ENCODE data around the gene OIP5. TPM values are rescaled to one million over a fixed set of nuclear protein-coding genes. Genes with fewer than 3 reads are reported as not detected.
A peak's percentile ranks its signal among the peaks of the same experiment; 100 is the strongest.

OIP5 gene
- total RNA-seq, 1 experiment from 2014 or later: 36.1 TPM

DNA sequence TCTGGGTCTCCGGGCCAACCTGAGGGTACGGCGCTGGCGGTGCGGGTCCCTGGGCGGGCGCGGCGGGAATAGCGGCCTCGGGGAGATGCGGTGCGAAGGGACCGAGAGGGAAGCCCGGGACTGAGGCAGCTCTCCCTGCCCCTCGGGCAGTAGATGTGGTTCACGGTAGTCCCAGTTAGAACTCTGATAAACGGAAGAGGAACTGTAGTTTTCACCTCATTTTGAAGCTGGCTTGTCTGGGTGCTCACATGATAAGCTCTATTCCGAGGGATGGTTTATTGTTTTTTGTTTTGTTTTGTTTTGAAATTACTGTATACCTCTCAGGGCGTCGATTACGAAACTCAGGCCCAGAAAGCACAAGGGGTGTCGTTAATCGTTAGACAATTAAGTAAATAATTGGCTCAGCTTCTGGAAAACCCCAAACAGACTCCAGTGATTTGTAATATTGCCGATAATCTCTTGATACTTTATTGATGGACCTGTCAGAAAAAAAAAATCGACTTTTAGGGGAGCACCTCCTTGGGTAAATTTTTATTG is 703 bp upstream of the OIP5 start:
- no peak for TF ChIP-seq EZH2 (IDR thresholded peaks at IDR 0.05; ENCODE audit: borderline replicate concordance, low read depth, low read length, poor library complexity, severe bottlenecking)
- TF ChIP-seq, protein P1, sequence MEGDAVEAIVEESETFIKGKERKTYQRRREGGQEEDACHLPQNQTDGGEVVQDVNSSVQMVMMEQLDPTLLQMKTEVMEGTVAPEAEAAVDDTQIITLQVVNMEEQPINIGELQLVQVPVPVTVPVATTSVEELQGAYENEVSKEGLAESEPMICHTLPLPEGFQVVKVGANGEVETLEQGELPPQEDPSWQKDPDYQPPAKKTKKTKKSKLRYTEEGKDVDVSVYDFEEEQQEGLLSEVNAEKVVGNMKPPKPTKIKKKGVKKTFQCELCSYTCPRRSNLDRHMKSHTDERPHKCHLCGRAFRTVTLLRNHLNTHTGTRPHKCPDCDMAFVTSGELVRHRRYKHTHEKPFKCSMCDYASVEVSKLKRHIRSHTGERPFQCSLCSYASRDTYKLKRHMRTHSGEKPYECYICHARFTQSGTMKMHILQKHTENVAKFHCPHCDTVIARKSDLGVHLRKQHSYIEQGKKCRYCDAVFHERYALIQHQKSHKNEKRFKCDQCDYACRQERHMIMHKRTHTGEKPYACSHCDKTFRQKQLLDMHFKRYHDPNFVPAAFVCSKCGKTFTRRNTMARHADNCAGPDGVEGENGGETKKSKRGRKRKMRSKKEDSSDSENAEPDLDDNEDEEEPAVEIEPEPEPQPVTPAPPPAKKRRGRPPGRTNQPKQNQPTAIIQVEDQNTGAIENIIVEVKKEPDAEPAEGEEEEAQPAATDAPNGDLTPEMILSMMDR (conservative IDR thresholded peaks at IDR 0.05; ENCODE audit: low read depth, low read length): no peak
- intact Hi-C loops (cut with micrococcal nuclease; ENCODE audit: unreplicated experiment): loop anchor here (5.0 kb wide), 2 partner anchors 46 to 426 kb away; no protein-coding TSS in a partner anchor
- ChIA-PET POLR2A (ENCODE audit: low non-redundant PET) (interaction anchor here (0.5 to 0.6 kb wide), 2 partner anchors 260 to 806 kb away, joined by 4 read pairs; no protein-coding TSS in a partner anchor), CTCF (interaction anchor here (0.7 to 1.1 kb wide), 3 partner anchors 44 to 429 kb away, joined by 3 read pairs; partner anchors contain the start of gene CHP1)
- Histone ChIP-seq H3K9me3 (ENCODE audit: low read depth, low read length, poor library complexity, severe bottlenecking) (no peaks in the 10 kb centered on the region), H3K27ac (ENCODE audit: low read depth, low read length, poor library complexity, severe bottlenecking) (peak overlapping the region; percentile 91), H3K4me1 (ENCODE audit: insufficient read depth, low read length, poor library complexity, severe bottlenecking) (peaks cover 16% of the 10 kb centered on the region), H3K4me3 (ENCODE audit: low read depth, low read length, poor library complexity, severe bottlenecking) (peak overlapping the region; percentile 78), H3K27me3 (replicated peaks; ENCODE audit: insufficient read depth, low read depth, low read length, poor library complexity) (no peaks in the 10 kb centered on the region), H3K36me3 (ENCODE audit: insufficient read depth, low read length, poor library complexity, severe bottlenecking) (peaks cover 9% of the 10 kb centered on the region)
- DNase-seq (ENCODE audit: low spot score): no peak
- BruUV-seq (replicated peaks): TSS peak; percentile 83

GRCh38 chr15:41331833-41332193 is 578 bp downstream of the OIP5 start:
- peaks cover 10% of the 10 kb centered on the region for H3K36me3 ChIP-seq (ENCODE audit: insufficient read depth, low read length, poor library complexity, severe bottlenecking)
- intact Hi-C loops (cut with micrococcal nuclease; ENCODE audit: unreplicated experiment): loop anchor here (5.0 kb wide), 2 partner anchors 45 to 425 kb away; no protein-coding TSS in a partner anchor
- no peak for DNase-seq (ENCODE audit: low spot score)
- H3K4me3 ChIP-seq (ENCODE audit: low read depth, low read length, poor library complexity, severe bottlenecking): peak overlapping the region; percentile 78
- no TSS peak for BruUV-seq (replicated peaks)
- ChIA-PET POLR2A (ENCODE audit: low non-redundant PET) (interaction anchor here (0.6 kb wide), 1 partner anchor 33 kb away, joined by 8 read pairs; no protein-coding TSS in a partner anchor), CTCF (interaction anchor here (1.1 kb wide), 1 partner anchor 428 kb away, joined by 3 read pairs; no protein-coding TSS in a partner anchor)
- H3K27ac ChIP-seq (ENCODE audit: low read depth, low read length, poor library complexity, severe bottlenecking): peak overlapping the region; percentile 91
- TF ChIP-seq, protein P1 (conservative IDR thresholded peaks at IDR 0.05; ENCODE audit: low read depth, low read length): no peak
- TF ChIP-seq EZH2 (IDR thresholded peaks at IDR 0.05; ENCODE audit: borderline replicate concordance, low read depth, low read length, poor library complexity, severe bottlenecking): no peak
- H3K27me3 ChIP-seq (replicated peaks; ENCODE audit: insufficient read depth, low read depth, low read length, poor library complexity): no peaks in the 10 kb centered on the region
- no peaks in the 10 kb centered on the region for H3K9me3 ChIP-seq (ENCODE audit: low read depth, low read length, poor library complexity, severe bottlenecking)
- H3K4me1 ChIP-seq (ENCODE audit: insufficient read depth, low read length, poor library complexity, severe bottlenecking): peaks cover 9% of the 10 kb centered on the region

DNA sequence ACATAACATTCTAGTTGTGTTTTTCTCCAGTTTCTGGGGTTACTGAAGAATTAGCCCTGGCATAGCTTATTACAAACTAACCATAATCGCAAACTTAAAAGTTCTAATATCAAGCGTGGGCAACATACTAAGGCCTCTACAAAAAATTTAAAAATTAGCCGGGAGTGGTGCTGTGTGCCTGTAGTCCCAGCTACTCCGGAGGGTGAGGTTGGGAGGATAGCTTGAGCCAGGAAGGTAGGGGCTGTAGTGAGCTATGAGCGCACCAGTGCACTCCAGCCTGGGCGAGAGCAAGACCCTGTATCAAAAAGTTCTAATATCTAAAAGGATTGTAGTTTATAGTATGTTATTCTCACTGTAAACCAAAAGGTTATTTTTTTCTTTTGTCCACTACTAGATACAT is 1.1 kb downstream of the OIP5 start:
- Histone ChIP-seq H3K4me1 (ENCODE audit: insufficient read depth, low read length, poor library complexity, severe bottlenecking) (peaks cover 9% of the 10 kb centered on the region), H3K27ac (ENCODE audit: low read depth, low read length, poor library complexity, severe bottlenecking) (peak overlapping the region; percentile 91), H3K36me3 (ENCODE audit: insufficient read depth, low read length, poor library complexity, severe bottlenecking) (peaks cover 5% of the 10 kb centered on the region), H3K27me3 (replicated peaks; ENCODE audit: insufficient read depth, low read depth, low read length, poor library complexity) (no peaks in the 10 kb centered on the region), H3K9me3 (ENCODE audit: low read depth, low read length, poor library complexity, severe bottlenecking) (no peaks in the 10 kb centered on the region), H3K4me3 (ENCODE audit: low read depth, low read length, poor library complexity, severe bottlenecking) (peak overlapping the region; percentile 78)
- intact Hi-C loops (cut with micrococcal nuclease; ENCODE audit: unreplicated experiment): loop anchor here (5.0 kb wide), 2 partner anchors 44 to 424 kb away; no protein-coding TSS in a partner anchor
- no TSS peak for BruUV-seq (replicated peaks)
- POLR2A ChIA-PET (ENCODE audit: low non-redundant PET): no interaction called here
- TF ChIP-seq, protein P1 (conservative IDR thresholded peaks at IDR 0.05; ENCODE audit: low read depth, low read length): no peak
- no peak for TF ChIP-seq EZH2 (IDR thresholded peaks at IDR 0.05; ENCODE audit: borderline replicate concordance, low read depth, low read length, poor library complexity, severe bottlenecking)
- no peak for DNase-seq (ENCODE audit: low spot score)
- CTCF ChIA-PET: no interaction called here
